Measurements from ENCODE around the gene GSS.

- TF ChIP-seq JUND (IDR thresholded peaks at IDR 0.05) (peak; percentile 76), CTCF (IDR thresholded peaks at IDR 0.05 in 2 of 3, conservative IDR thresholded peaks at IDR 0.05 in 1 of 3; ENCODE audit: borderline replicate concordance in 1 of 3, insufficient read depth in 1 of 3, low read depth in 2 of 3, low read length in 2 of 3) (no peak), POLR2AphosphoS5 (IDR thresholded peaks at IDR 0.05; ENCODE audit: low read depth, low read length) (peak; percentile 47; the same call in 1 of the 2 replicates), SP1 (IDR thresholded peaks at IDR 0.05; ENCODE audit: low read depth) (peak; percentile 74), SRF (IDR thresholded peaks at IDR 0.05; ENCODE audit: low read depth) (no peak; the same call in 1 of the 2 replicates), CEBPB (IDR thresholded peaks at IDR 0.05; ENCODE audit: low read depth) (peak; percentile 97), EZH2 (IDR thresholded peaks at IDR 0.05) (no peak), ZNF274 (IDR thresholded peaks at IDR 0.05; ENCODE audit: low read depth, low read length) (no peak), YY1 (IDR thresholded peaks at IDR 0.05; ENCODE audit: extremely low read depth, insufficient replicate concordance, low read depth, low read length) (no peak), POLR2A (IDR thresholded peaks at IDR 0.05; ENCODE audit: borderline replicate concordance, extremely low read depth, insufficient read depth, insufficient read length) (no peak), ZBTB33 (IDR thresholded peaks at IDR 0.05; ENCODE audit: extremely low read depth, insufficient replicate concordance, low read length) (no peak), MAX (IDR thresholded peaks at IDR 0.05) (no peak), EZH2phosphoT487 (IDR thresholded peaks at IDR 0.05; ENCODE audit: borderline replicate concordance) (no peak), SIN3A (IDR thresholded peaks at IDR 0.05; ENCODE audit: low read depth) (0 out of 2 replicates have a peak, but pooled peaks have one; percentile 19)
These were observed 64.2 kb downstream of the GSS start for GRCh38 chr20:34891166-34892062.

Data from HCT116 (cell line).